HepG2 (cell line): ENCODE data around the gene MTMR4. TPM values are rescaled to one million over a fixed set of nuclear protein-coding genes. Genes with fewer than 3 reads are reported as not detected.

ENCODE experiments used
- ATAC-seq: fragments of 200-7000 bp; cut with Tn5 transposase; 3 replicates; pipeline ENCODE4 v1.9.1; 2020; ENCODE audit warnings: mild to moderate bottlenecking, moderate library complexity
- BruUV-seq: library from RNA; stranded (reverse); fragments of 400-500 nt; replicated peaks from 2 replicates; lab custom pipeline; 2021; lab: Mats Ljungman, UMichigan
- CTCF ChIA-PET: fragments of 300-600 bp; formaldehyde crosslinking; extraction: SDS; loops from one replicate; lab custom pipeline; 2021; ENCODE audit warnings: low total read pairs, inconsistent platforms, low intra/inter-chr PET ratio; lab: Yijun Ruan, JAX
- POLR2A ChIA-PET: fragments of 350-600 bp; sonication (Branson Sonifier 250); formaldehyde crosslinking; loops from one replicate; lab custom pipeline; 2020; ENCODE audit warnings: antibody characterized with exemption, inconsistent platforms; lab: Yijun Ruan, JAX
- DNase-seq: peaks from one replicate; pipeline ENCODE4 v3.0.0-alpha.2; 2015; ENCODE audit warnings: low spot score
- FAIRE-seq: peaks from 3 replicates; lab custom pipeline; 2011; peaks lifted over from hg19 to GRCh38; lab: Jason Lieb, UNC
- H2AFZ ChIP-seq: one replicate; pipeline ENCODE4 v1.6.1; 2011; ENCODE audit warnings: low read length, inconsistent platforms
- H3K27ac ChIP-seq: fragments of 300-600 bp; 3 replicates; pipeline ENCODE4 v1.8.0; 2011; ENCODE audit warnings: mixed run types, mild to moderate bottlenecking, mixed read lengths, low read length, inconsistent platforms; ENCODE audit not compliant: insufficient read depth; ENCODE audit errors: extremely low read length
- H3K27me3 ChIP-seq, 2 experiments: fragments of 200-600 bp in 1 of 2; 2 replicates in 1 of 2; 3 replicates in 1 of 2; pipeline versions ENCODE4 v1.6.0 to v1.8.0; 2011; ENCODE audit warnings: low read length in 2 of 2, mild to moderate bottlenecking in 2 of 2, moderate library complexity in 2 of 2, inconsistent platforms in 1 of 2; ENCODE audit not compliant: insufficient read depth in 2 of 2, control insufficient read depth in 1 of 2
- H3K36me3 ChIP-seq, 2 experiments: fragments of 200-600 bp in 1 of 2; replicated peaks in 1 of 2; 2 replicates in 1 of 2; 3 replicates in 1 of 2; pipeline versions ENCODE4 v1.5.1 to v1.8.0; 2011; ENCODE audit warnings: low read length in 2 of 2, inconsistent platforms in 1 of 2; ENCODE audit not compliant: insufficient read depth in 2 of 2, control insufficient read depth in 1 of 2
- H3K4me1 ChIP-seq: 2 replicates; pipeline ENCODE4 v1.5.1; 2012; ENCODE audit warnings: low read length, inconsistent platforms; ENCODE audit not compliant: insufficient read depth
- H3K4me2 ChIP-seq: 2 replicates; pipeline ENCODE4 v1.6.0; 2011; ENCODE audit warnings: low read depth, low read length, inconsistent platforms
- H3K4me3 ChIP-seq, 3 experiments: fragments of 200-600 bp in 1 of 3; sonication (generic), shearing (Covaris generic) in 1 of 3; replicated peaks in 1 of 3; 2 replicates each; pipeline ENCODE4 v1.5.1; 2011 to 2016; ENCODE audit warnings: low read length in 3 of 3, inconsistent platforms in 2 of 3, low read depth in 2 of 3, mild to moderate bottlenecking in 2 of 3, control low read depth in 1 of 3, mixed read lengths in 1 of 3; ENCODE audit not compliant: insufficient read depth in 1 of 3
- H3K79me2 ChIP-seq: one replicate; pipeline ENCODE4 v1.6.1; 2011; ENCODE audit warnings: low read length, inconsistent platforms; ENCODE audit not compliant: insufficient read depth
- H3K9ac ChIP-seq: 2 replicates; pipeline ENCODE4 v1.6.0; 2011; ENCODE audit warnings: mild to moderate bottlenecking, low read depth, low read length, inconsistent platforms; ENCODE audit not compliant: insufficient read depth
- H3K9me3 ChIP-seq: 2 replicates; pipeline ENCODE4 v1.5.1; 2012; ENCODE audit warnings: mild to moderate bottlenecking, low read length
- H4K20me1 ChIP-seq: 2 replicates; pipeline ENCODE4 v1.6.0; 2011; ENCODE audit warnings: inconsistent platforms, mild to moderate bottlenecking, low read length, moderate library complexity; ENCODE audit not compliant: insufficient read depth
- FIP1L1 ChIP-seq: fragments of 200-400 bp; formaldehyde crosslinking; IDR thresholded peaks from 2 replicates; pipeline ENCODE4 v1.6.1; 2018; ENCODE audit warnings: low read depth, mild to moderate bottlenecking, low read length, moderate library complexity, borderline replicate concordance; ENCODE audit not compliant: insufficient read depth
- FOXA3 ChIP-seq: IDR thresholded peaks from 2 replicates; pipeline ENCODE4 v1.6.1; 2016; ENCODE audit warnings: missing genetic modification reagents, missing compliant biosample characterization
- FOXO1 ChIP-seq: sonication (generic); formaldehyde crosslinking; IDR thresholded peaks from 2 replicates; pipeline ENCODE4 v1.4.0; 2020; ENCODE audit warnings: missing genetic modification reagents
- GTF2F1 ChIP-seq: fragments of 150-350 bp; IDR thresholded peaks from 2 replicates; pipeline ENCODE4 v1.6.1; 2014; ENCODE audit warnings: low read length
- HES4 ChIP-seq: sonication (generic); formaldehyde crosslinking; IDR thresholded peaks from 2 replicates; pipeline ENCODE4 v1.9.0; 2021; ENCODE audit warnings: mild to moderate bottlenecking, missing genetic modification reagents, borderline replicate concordance
- HMGA1 ChIP-seq: sonication (generic); formaldehyde crosslinking; conservative IDR thresholded peaks from 2 replicates; pipeline ENCODE4 v1.4.0; 2020; ENCODE audit warnings: missing genetic modification reagents
- HOXD1 ChIP-seq: sonication (generic); formaldehyde crosslinking; IDR thresholded peaks from 2 replicates; pipeline ENCODE4 v1.5.0; 2020; ENCODE audit warnings: missing genetic modification reagents
- KAT2B ChIP-seq: fragments of 150-350 bp; IDR thresholded peaks from 2 replicates; pipeline ENCODE4 v1.6.1; 2014; ENCODE audit warnings: low read depth, low read length, borderline replicate concordance
- PITX1 ChIP-seq: sonication (generic); formaldehyde crosslinking; IDR thresholded peaks from 2 replicates; pipeline ENCODE4 v1.5.1; 2020; ENCODE audit warnings: mild to moderate bottlenecking, missing genetic modification reagents
- PREB ChIP-seq: sonication (generic); formaldehyde crosslinking; IDR thresholded peaks from 2 replicates; pipeline ENCODE4 v1.4.0; 2020; ENCODE audit warnings: missing genetic modification reagents
- RFXAP ChIP-seq: sonication (generic); formaldehyde crosslinking; IDR thresholded peaks from 2 replicates; pipeline ENCODE4 v1.4.0; 2020; ENCODE audit warnings: missing genetic modification reagents, borderline replicate concordance
- SIN3A ChIP-seq: IDR thresholded peaks from 2 replicates; pipeline ENCODE4 v1.6.1; 2011; ENCODE audit warnings: low read depth, mild to moderate bottlenecking, control low read depth, low read length, borderline replicate concordance
- ZC3H13 ChIP-seq: sonication (generic); formaldehyde crosslinking; IDR thresholded peaks from 2 replicates; pipeline ENCODE4 v1.8.1; 2023; ENCODE audit warnings: mild to moderate bottlenecking, missing genetic modification reagents, moderate library complexity
- ZNF276 ChIP-seq: sonication (generic); formaldehyde crosslinking; IDR thresholded peaks from 2 replicates; pipeline ENCODE4 v1.4.0; 2020; ENCODE audit warnings: mild to moderate bottlenecking, low read depth, missing genetic modification reagents
- ZNF432 ChIP-seq: sonication (generic); formaldehyde crosslinking; IDR thresholded peaks from 2 replicates; pipeline ENCODE4 v1.5.0; 2020; ENCODE audit warnings: missing genetic modification reagents, mild to moderate bottlenecking, borderline replicate concordance
- ZNF629 ChIP-seq: sonication (generic); formaldehyde crosslinking; conservative IDR thresholded peaks from 2 replicates; pipeline ENCODE4 v1.5.0; 2020; ENCODE audit warnings: missing genetic modification reagents
- ZNF652 ChIP-seq: IDR thresholded peaks from 2 replicates; pipeline ENCODE4 v1.6.1; 2016; ENCODE audit warnings: low read depth, borderline replicate concordance
- ZNF770 ChIP-seq: sonication (generic); formaldehyde crosslinking; IDR thresholded peaks from 2 replicates; pipeline ENCODE4 v1.5.0; 2020; ENCODE audit warnings: mild to moderate bottlenecking, missing genetic modification reagents
- WGBS: methylation state at CpG from one replicate; pipeline ENCODE4 v1.1.6; 2017; ENCODE audit warnings: low lambda C conversion rate; 5-methylcytosine and 5-hydroxymethylcytosine counted together
- in situ Hi-C: cut with HindIII; loops from 2 replicates; pipeline ENCODE4 v1.10.0; 2017; ENCODE audit warnings: low pct_unique_long_range_greater_than_20kb; ENCODE audit not compliant: extremely low pct_ligation_motif_present
- intact Hi-C: fragments of 100-400 bp; cut with micrococcal nuclease; formaldehyde crosslinking; loops from one replicate; pipeline ENCODE4 v1.10.0; 2022; ENCODE audit not compliant: unreplicated experiment
- polyA plus RNA-seq, 8 experiments: library from polyadenylated mRNA; depleted of rRNA in 3 of 8; stranded (reverse) in 7 of 8; unstranded in 1 of 8; fragments of >200 nt; fragmentation: Illumina TruSeq in 4 of 8; extraction: Trizol in 4 of 8; gene quantifications; 2 replicates each; pipeline versions ENCODE4 v1.2.1 to v1.2.3, GENCODE V29; 2011 to 2016; ENCODE audit warnings: low read depth in 4 of 8, missing spikeins in 1 of 8, mixed read lengths in 1 of 8; ENCODE audit not compliant: insufficient read depth in 1 of 8
- total RNA-seq, 5 experiments: library from RNA; depleted of rRNA; stranded (reverse); fragments of >200 nt; fragmentation: Illumina TruSeq; extraction: Trizol; gene quantifications; 2 replicates each; pipeline ENCODE4 v1.2.3, GENCODE V29; 2016; ENCODE audit warnings: low read depth in 1 of 5

MTMR4 gene
- total and polyA plus RNA-seq, 2 of the 13 experiments (the other 11 are each of a cell fraction or from before 2014, with no cell fraction given): 62.5 to 65.1 TPM

DNA sequence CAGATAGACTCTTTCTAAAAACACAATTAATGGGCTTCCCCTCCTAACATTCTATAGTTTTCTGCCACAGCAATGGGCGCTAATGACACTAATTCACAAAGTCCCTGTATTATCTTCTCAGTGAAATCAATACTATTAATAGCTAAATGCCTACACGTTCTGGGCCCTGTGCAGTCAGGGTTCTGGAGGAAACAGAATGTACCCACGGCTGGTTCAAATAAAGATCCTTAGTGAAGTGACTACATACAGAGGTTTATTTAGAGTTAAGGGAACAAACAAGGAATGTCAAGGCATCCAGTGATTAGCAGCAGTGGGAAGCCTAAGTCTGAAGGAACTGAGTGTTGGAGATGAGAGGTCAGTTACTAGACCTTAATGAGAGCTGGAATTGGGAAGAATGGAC lies 43.5 kb upstream of the MTMR4 start:
- FAIRE-seq (no peak), ATAC-seq (no peak), DNase-seq (no peak)
- Histone ChIP-seq H3K9me3 (no peaks in the 10 kb centered on the region), H3K4me1 (no peaks in the 10 kb centered on the region), H3K27ac (no peak overlapping the region), H4K20me1 (no peaks in the 10 kb centered on the region), H3K4me2 (no peak overlapping the region), H3K9ac (no peak overlapping the region), H3K4me3 (no peak overlapping the region), H2AFZ (no peak overlapping the region), H3K27me3 (peaks cover 0 to 16% of the 10 kb centered on the region in 2 experiments; a peak in 2 of 5 replicates), H3K79me2 (no peaks in the 10 kb centered on the region), H3K36me3 (no peaks in the 10 kb centered on the region)
- CTCF ChIA-PET: no interaction called here
- intact Hi-C loops: no loop called here
- BruUV-seq: no TSS peak
- in situ Hi-C loops: no loop called here
- TF ChIP-seq HOXD1 (CRISPR knock-in tag) (no peak), FIP1L1 (no peak), FOXO1 (CRISPR knock-in tag) (no peak), KAT2B (no peak), GTF2F1 (no peak), PREB (CRISPR knock-in tag) (no peak), ZNF770 (CRISPR knock-in tag) (no peak), SIN3A (no peak), RFXAP (CRISPR knock-in tag) (no peak), ZNF652 (CRISPR knock-in tag) (no peak), ZNF629 (CRISPR knock-in tag) (no peak), HMGA1 (CRISPR knock-in tag) (no peak), PITX1 (CRISPR knock-in tag) (no peak), FOXA3 (no peak), ZC3H13 (CRISPR knock-in tag) (no peak), HES4 (CRISPR knock-in tag) (no peak), ZNF276 (CRISPR knock-in tag) (no peak), ZNF432 (CRISPR knock-in tag) (no peak)
- WGBS: 14% methylated on average over 3 of the region's 3 CpGs
- POLR2A ChIA-PET: no interaction called here
